WTC11 (cell line): Measurements from ENCODE around the gene LRP10. TPM values are rescaled to one million over a fixed set of nuclear protein-coding genes. Genes with fewer than 3 reads are reported as not detected.

ENCODE experiments used
- ATAC-seq: fragments of 200-7000 bp; cut with Tn5 transposase; 2 replicates; pipeline ENCODE4 v1.10.0; 2021; ENCODE audit warnings: mild to moderate bottlenecking, moderate library complexity
- CTCF ChIA-PET: fragments of 300-600 bp; sonication (Branson Sonifier 250); formaldehyde crosslinking; loops from one replicate; lab custom pipeline; 2021; ENCODE audit warnings: antibody characterized with exemption; lab: Charles Lee
- POLR2A ChIA-PET: fragments of 350-600 bp; sonication (Branson Sonifier 250); formaldehyde crosslinking; loops from one replicate; lab custom pipeline; 2021; ENCODE audit warnings: antibody characterized with exemption; lab: Charles Lee
- DNase-seq: peaks from one replicate; pipeline ENCODE4 v3.0.0; 2021; ENCODE audit warnings: low spot score
- H3K27ac Mint-ChIP-seq: 2 replicates; pipeline ENCODE4 v1.8.0; 2021; ENCODE audit warnings: mixed read lengths
- H3K27me3 Mint-ChIP-seq: 2 replicates; pipeline ENCODE4 v1.8.0; 2021; ENCODE audit warnings: low read depth, mild to moderate bottlenecking, moderate library complexity, mixed read lengths
- H3K36me3 Mint-ChIP-seq: 2 replicates; pipeline ENCODE4 v1.8.0; 2021; ENCODE audit warnings: mixed read lengths
- H3K4me1 Mint-ChIP-seq: 2 replicates; pipeline ENCODE4 v1.8.0; 2022; ENCODE audit warnings: mixed read lengths
- H3K4me3 Mint-ChIP-seq: 2 replicates; pipeline ENCODE4 v1.8.0; 2021; ENCODE audit warnings: mild to moderate bottlenecking, moderate library complexity, mixed read lengths
- H3K9me3 Mint-ChIP-seq: 2 replicates; pipeline ENCODE4 v1.8.0; 2021; ENCODE audit warnings: mixed read lengths
- AFF4 ChIP-seq: sonication (generic); formaldehyde crosslinking; IDR thresholded peaks from 2 replicates; pipeline ENCODE4 v1.8.1; 2023; ENCODE audit warnings: mild to moderate bottlenecking, missing genetic modification reagents, borderline replicate concordance
- ELF4 ChIP-seq: sonication (generic); formaldehyde crosslinking; IDR thresholded peaks from 2 replicates; pipeline ENCODE4 v1.8.1; 2022; ENCODE audit warnings: low read depth, mild to moderate bottlenecking, moderate library complexity, missing genetic modification reagents
- EMX1 ChIP-seq: fragments of 250-450 bp; sonication (Bioruptor Pico); IDR thresholded peaks from 2 replicates; pipeline ENCODE4 v1.8.0; 2021; ENCODE audit warnings: mild to moderate bottlenecking
- ERG ChIP-seq: fragments of 250-450 bp; sonication (Bioruptor Pico); IDR thresholded peaks from 2 replicates; pipeline ENCODE4 v1.8.0; 2021; ENCODE audit warnings: mild to moderate bottlenecking
- ESRRA ChIP-seq: sonication (generic); formaldehyde crosslinking; IDR thresholded peaks from 2 replicates; pipeline ENCODE4 v1.8.1; 2022; ENCODE audit warnings: mild to moderate bottlenecking, missing genetic modification reagents, borderline replicate concordance
- HMGXB4 ChIP-seq: sonication (generic); formaldehyde crosslinking; IDR thresholded peaks from 2 replicates; pipeline ENCODE4 v1.8.1; 2023; ENCODE audit warnings: mild to moderate bottlenecking, moderate library complexity, missing genetic modification reagents
- JAZF1 ChIP-seq: fragments of 250-450 bp; sonication (Bioruptor Pico); IDR thresholded peaks from 2 replicates; pipeline ENCODE4 v1.9.0; 2021; ENCODE audit warnings: moderate library complexity, mild to moderate bottlenecking, inconsistent platforms
- NFE2L1 ChIP-seq: sonication (generic); formaldehyde crosslinking; IDR thresholded peaks from 2 replicates; pipeline ENCODE4 v1.8.1; 2023; ENCODE audit warnings: missing genetic modification reagents
- NR1H2 ChIP-seq: sonication (generic); formaldehyde crosslinking; IDR thresholded peaks from 2 replicates; pipeline ENCODE4 v1.9.0; 2021; ENCODE audit warnings: mild to moderate bottlenecking, moderate library complexity, missing genetic modification reagents
- PRRX2 ChIP-seq: fragments of 250-450 bp; sonication (Bioruptor Pico); IDR thresholded peaks from 2 replicates; pipeline ENCODE4 v1.8.0; 2021; ENCODE audit warnings: mild to moderate bottlenecking
- SMAD3 ChIP-seq: sonication (generic); formaldehyde crosslinking; IDR thresholded peaks from 2 replicates; pipeline ENCODE4 v1.8.0; 2022; ENCODE audit warnings: missing genetic modification reagents, mild to moderate bottlenecking, borderline replicate concordance
- SP1 ChIP-seq: sonication (generic); formaldehyde crosslinking; conservative IDR thresholded peaks from 2 replicates; pipeline ENCODE4 v1.8.1; 2022; ENCODE audit warnings: missing genetic modification reagents
- TP53 ChIP-seq: sonication (generic); formaldehyde crosslinking; IDR thresholded peaks from 2 replicates; pipeline ENCODE4 v1.8.1; 2023; ENCODE audit warnings: mild to moderate bottlenecking, missing genetic modification reagents
- ZNF138 ChIP-seq: sonication (generic); formaldehyde crosslinking; conservative IDR thresholded peaks from 2 replicates; pipeline ENCODE4 v1.8.1; 2022; ENCODE audit warnings: mild to moderate bottlenecking, moderate library complexity, missing genetic modification reagents
- ZNF219 ChIP-seq: sonication (generic); formaldehyde crosslinking; IDR thresholded peaks from 2 replicates; pipeline ENCODE4 v1.8.0; 2023; ENCODE audit warnings: missing genetic modification reagents, mild to moderate bottlenecking, borderline replicate concordance
- ZSCAN18 ChIP-seq: fragments of 250-450 bp; sonication (Bioruptor Pico); IDR thresholded peaks from 2 replicates; pipeline ENCODE4 v2.1.2; 2022; ENCODE audit warnings: mild to moderate bottlenecking, moderate library complexity
- total RNA-seq: library from RNA; stranded (reverse); gene quantifications from 3 replicates; pipeline ENCODE4 v1.2.3, GENCODE V29; 2021

The LRP10 gene
- total RNA-seq, 1 experiment from 2014 or later: 24.0 TPM

- no peak overlapping the region for H3K4me3 Mint-ChIP-seq
These were observed 32.2 kb downstream of the LRP10 start for GRCh38 chr14:22903742-22904087.

More at GRCh38 chr14:22903742-22904087, 32.2 kb downstream of the LRP10 start:
- TF ChIP-seq SMAD3 (no peak), AFF4 (no peak), NFE2L1 (CRISPR knock-in tag) (no peak), EMX1 (CRISPR knock-in tag) (no peak), TP53 (CRISPR knock-in tag) (no peak), ELF4 (CRISPR knock-in tag) (no peak), ZSCAN18 (CRISPR knock-in tag) (no peak), PRRX2 (CRISPR knock-in tag) (no peak), ERG (no peak), SP1 (CRISPR knock-in tag) (no peak), ESRRA (CRISPR knock-in tag) (no peak), HMGXB4 (CRISPR knock-in tag) (no peak), JAZF1 (CRISPR knock-in tag) (no peak), ZNF219 (CRISPR knock-in tag) (no peak), NR1H2 (CRISPR knock-in tag) (no peak), ZNF138 (CRISPR knock-in tag) (no peak)
- ChIA-PET POLR2A (no interaction called here), CTCF (no interaction called here)
- Mint-ChIP-seq H3K27me3 (peaks cover 15% of the 10 kb centered on the region), H3K27ac (no peak overlapping the region), H3K36me3 (peaks cover 68% of the 10 kb centered on the region), H3K4me1 (peaks cover 8% of the 10 kb centered on the region), H3K9me3 (no peaks in the 10 kb centered on the region)
- ATAC-seq: no peak
- no peak for DNase-seq
